RWPE2 (cell line): ENCODE measurements around the gene KIAA1958.

Experiments used
- ATAC-seq: fragments of 200-7000 bp; cut with Tn5 transposase; 3 replicates; pipeline ENCODE4 v1.9.1; 2021; ENCODE audit warnings: low read depth
- DNase-seq: peaks from one replicate; pipeline ENCODE4 v3.0.0-alpha.2; 2020; ENCODE audit warnings: low spot score
- H3K27ac ChIP-seq: fragments of 450-650 bp; 2 replicates; pipeline ENCODE4 v1.5.1; 2017; ENCODE audit warnings: mild to moderate bottlenecking; ENCODE audit not compliant: poor library complexity, severe bottlenecking
- H3K27me3 ChIP-seq: fragments of 250-450 bp; sonication (Bioruptor Pico); 2 replicates; pipeline ENCODE4 v1.5.1; 2021; ENCODE audit warnings: mild to moderate bottlenecking, moderate library complexity; ENCODE audit not compliant: insufficient read depth, poor library complexity, severe bottlenecking
- H3K36me3 ChIP-seq: fragments of 250-450 bp; sonication (Bioruptor Pico); 2 replicates; pipeline ENCODE4 v1.5.1; 2020; ENCODE audit warnings: low read depth, mild to moderate bottlenecking, moderate library complexity
- H3K4me1 ChIP-seq: fragments of 250-450 bp; sonication (Bioruptor Pico); 2 replicates; pipeline ENCODE4 v1.5.1; 2021; ENCODE audit warnings: mild to moderate bottlenecking, moderate library complexity; ENCODE audit not compliant: insufficient read depth, poor library complexity, severe bottlenecking
- H3K4me3 ChIP-seq: fragments of 250-450 bp; sonication (Bioruptor Pico); 2 replicates; pipeline ENCODE4 v1.5.1; 2021; ENCODE audit warnings: mild to moderate bottlenecking, moderate library complexity; ENCODE audit not compliant: severe bottlenecking
- H3K9me3 ChIP-seq: fragments of 250-450 bp; sonication (Bioruptor Pico); 2 replicates; pipeline ENCODE4 v1.5.1; 2021; ENCODE audit warnings: mild to moderate bottlenecking, moderate library complexity; ENCODE audit not compliant: severe bottlenecking
- CTCF ChIP-seq: fragments of 450-650 bp; IDR thresholded peaks from one replicate; pipeline ENCODE4 v1.5.1; 2017; ENCODE audit warnings: mild to moderate bottlenecking, moderate library complexity; ENCODE audit not compliant: poor library complexity, severe bottlenecking

Gene KIAA1958

DNA sequence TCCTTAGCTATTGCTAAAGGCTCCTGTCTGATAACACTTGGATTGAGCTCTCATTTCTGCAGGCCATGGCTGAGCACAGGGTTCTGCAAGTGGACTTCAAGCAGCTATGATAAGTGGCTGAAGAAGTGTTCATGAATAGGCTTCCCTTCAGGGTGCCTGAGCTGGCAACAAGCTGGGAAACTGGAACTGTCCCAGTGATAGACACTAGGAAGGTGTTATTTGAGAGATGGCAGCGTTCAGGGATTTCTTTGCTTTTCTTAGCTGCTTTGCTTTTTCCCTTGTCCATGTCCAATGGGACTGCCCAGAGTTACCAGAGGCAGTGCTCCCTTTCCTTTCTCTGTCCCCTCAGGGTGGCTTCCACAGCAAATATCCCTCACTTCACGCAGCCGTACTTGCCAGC is 155.5 kb downstream of the KIAA1958 start:
- DNase-seq (no peak), ATAC-seq (no peak)
- no peaks in the 10 kb centered on the region for H3K9me3 ChIP-seq
- no peak overlapping the region for H3K27ac ChIP-seq
- TF ChIP-seq CTCF: no peak
- no peaks in the 10 kb centered on the region for H3K36me3 ChIP-seq
- no peak overlapping the region for H3K4me3 ChIP-seq
- peaks cover 8% of the 10 kb centered on the region for H3K4me1 ChIP-seq
- H3K27me3 ChIP-seq: no peaks in the 10 kb centered on the region

GRCh38 chr9:112647596-112647995 is 161.0 kb downstream of the KIAA1958 start:
- TF ChIP-seq CTCF: no peak
- H3K36me3 ChIP-seq: no peaks in the 10 kb centered on the region
- no peak overlapping the region for H3K27ac ChIP-seq
- peaks cover 8% of the 10 kb centered on the region for H3K4me1 ChIP-seq
- H3K9me3 ChIP-seq: peaks cover 8% of the 10 kb centered on the region
- ATAC-seq: no peak
- DNase-seq: no peak
- H3K27me3 ChIP-seq: no peaks in the 10 kb centered on the region
- H3K4me3 ChIP-seq: no peak overlapping the region

DNA sequence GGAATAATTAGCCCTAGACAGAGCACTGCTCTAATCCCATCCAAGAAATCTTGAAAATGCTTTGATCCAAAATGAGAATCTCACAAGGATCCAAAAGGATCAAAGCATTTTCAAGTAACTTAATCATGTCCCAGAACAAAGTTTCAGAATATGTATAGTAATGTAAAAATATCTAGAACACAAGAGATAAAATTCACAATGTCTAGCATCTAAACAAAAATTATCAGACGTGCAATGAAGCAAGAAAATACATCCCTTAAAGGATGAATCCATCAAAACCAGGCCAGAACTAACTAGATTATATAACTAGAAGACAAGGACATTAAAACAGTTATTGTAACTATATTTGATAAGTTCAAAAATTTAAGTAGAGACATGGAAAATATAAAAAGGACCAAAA is 162.0 kb downstream of the KIAA1958 start:
- no peak for TF ChIP-seq CTCF
- Histone ChIP-seq H3K27ac (no peak overlapping the region), H3K27me3 (no peaks in the 10 kb centered on the region), H3K4me1 (peaks cover 8% of the 10 kb centered on the region), H3K36me3 (no peaks in the 10 kb centered on the region), H3K9me3 (peaks cover 8% of the 10 kb centered on the region), H3K4me3 (no peak overlapping the region)
- DNase-seq: no peak
- no peak for ATAC-seq

DNA sequence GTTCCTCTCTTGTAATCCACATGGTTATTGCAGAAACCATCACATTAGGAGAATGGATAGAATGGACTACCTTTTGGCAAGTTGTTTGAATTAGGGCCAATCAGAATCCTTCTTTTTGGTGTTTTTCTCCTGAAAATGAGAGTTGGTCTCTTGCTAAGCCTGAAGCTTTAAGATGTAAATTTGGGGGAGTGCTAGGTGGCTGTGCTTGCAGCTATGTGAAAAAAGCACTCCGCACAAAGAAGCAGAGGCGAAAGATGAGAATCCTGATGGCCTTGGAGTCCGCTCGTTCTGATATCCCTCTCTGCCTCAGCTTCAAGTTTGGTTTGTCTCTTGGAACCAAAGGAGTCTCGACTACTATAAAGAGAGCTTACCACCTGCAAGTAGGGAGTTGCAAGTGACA is 167.7 kb downstream of the KIAA1958 start:
- Histone ChIP-seq H3K4me1 (no peaks in the 10 kb centered on the region), H3K27ac (no peak overlapping the region), H3K27me3 (no peaks in the 10 kb centered on the region), H3K36me3 (no peaks in the 10 kb centered on the region), H3K9me3 (peaks cover 4% of the 10 kb centered on the region), H3K4me3 (no peak overlapping the region)
- no peak for ATAC-seq
- TF ChIP-seq CTCF: no peak
- DNase-seq: no peak

DNA sequence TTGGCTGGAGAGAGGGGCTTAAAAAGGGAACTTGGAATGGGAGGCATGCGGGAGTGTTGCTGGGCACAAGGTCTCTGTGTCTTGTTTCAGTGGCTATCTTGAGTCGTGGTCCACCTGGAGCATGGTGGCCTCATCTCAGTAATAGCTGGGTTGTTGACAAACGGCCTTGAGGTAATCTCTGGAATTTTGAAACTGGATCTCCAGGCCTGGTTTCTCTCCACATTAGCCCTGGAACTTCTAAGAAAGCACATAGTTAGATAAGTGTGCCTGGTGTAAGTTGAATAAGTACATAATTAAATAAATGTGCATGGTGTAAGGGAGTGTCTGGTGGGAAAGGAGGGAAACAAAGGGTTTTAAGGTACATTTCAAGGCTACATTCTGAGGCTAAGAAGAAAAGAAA is 169.0 kb downstream of the KIAA1958 start:
- DNase-seq: no peak
- Histone ChIP-seq H3K4me1 (no peaks in the 10 kb centered on the region), H3K36me3 (no peaks in the 10 kb centered on the region), H3K27ac (no peak overlapping the region), H3K27me3 (no peaks in the 10 kb centered on the region), H3K4me3 (no peak overlapping the region), H3K9me3 (no peaks in the 10 kb centered on the region)
- no peak for TF ChIP-seq CTCF
- ATAC-seq: no peak
